GM19463 (cell line): Measurements from ENCODE around the gene COL23A1.
A peak's percentile ranks its signal among the peaks of the same experiment; 100 is the strongest.

Experiments
- ATAC-seq: cut with Tn5 transposase; IDR thresholded peaks from one replicate; pipeline ENCODE4 v1.9.1; 2021; ENCODE audit warnings: mild to moderate bottlenecking, moderate library complexity; ENCODE audit not compliant: unreplicated experiment

COL23A1 gene

DNA sequence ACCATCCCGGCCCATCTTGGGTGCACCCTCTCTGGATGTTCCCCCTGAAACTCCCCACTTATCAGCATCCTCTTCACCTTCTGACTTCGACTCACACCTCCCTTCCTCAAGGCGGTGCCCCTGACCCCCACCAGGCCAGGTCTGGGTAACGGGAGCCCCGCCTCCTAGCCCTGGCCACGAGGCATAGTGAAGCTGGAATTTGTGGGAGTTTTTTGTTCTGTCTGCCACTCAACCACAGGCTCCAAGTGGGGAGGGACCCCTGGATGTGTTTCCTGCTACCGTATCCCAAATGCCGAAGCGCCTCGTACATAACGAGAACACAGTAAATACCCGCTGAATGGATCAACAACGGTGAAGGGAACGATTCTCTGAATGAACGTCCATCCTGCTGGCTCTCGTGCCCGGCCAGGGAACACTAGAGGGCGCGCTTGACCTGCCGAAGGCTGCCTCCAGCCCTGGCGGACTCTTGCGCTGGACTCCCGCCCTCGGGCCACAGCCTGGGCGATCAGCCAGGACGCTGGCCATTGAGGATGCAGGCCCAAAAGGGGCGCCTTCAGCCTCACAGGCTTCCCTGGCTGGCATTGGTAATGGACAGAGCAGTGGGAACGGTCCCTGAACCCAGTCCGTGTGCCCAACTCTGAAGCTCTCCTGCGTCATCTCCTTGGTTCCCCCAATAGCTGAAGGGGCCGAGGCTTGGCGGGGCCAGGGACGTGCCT, 310.3 kb downstream of the COL23A1 start:
- peak; percentile 57 for ATAC-seq

DNA sequence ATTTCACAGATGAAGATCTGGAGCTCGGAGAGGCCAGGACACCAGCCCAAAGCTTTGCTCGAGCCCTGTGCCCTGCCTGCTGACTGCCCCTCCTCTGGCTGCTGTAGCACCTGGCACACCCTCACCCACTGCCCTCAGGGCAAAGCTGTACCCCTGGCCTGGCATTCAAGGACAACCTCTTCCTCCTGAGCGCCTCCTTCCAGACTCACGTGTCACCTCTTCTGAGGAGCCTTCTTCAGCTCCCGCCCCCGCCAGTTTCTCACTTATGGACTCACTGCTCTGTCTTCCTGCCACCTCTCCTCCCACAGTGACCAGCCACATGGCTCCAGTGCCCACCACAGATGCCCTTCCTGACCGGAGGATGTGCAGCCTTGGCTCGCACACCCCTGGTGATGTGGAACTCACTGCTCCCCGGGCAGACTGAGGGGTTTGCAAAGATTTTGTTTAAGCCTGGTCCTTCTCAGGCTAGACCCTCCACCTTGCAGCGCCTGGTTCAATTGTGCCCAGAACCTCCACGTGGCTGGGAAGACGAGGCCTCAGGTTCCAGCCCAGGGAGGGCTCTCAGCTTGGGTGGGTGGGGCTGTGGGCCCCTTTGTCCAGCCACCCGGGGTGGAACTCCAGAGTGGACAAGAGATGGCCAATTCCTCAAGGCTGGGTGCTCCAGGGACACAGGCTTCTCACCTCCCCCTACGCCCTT, 311.0 kb downstream of the COL23A1 start:
- no peak for ATAC-seq

DNA sequence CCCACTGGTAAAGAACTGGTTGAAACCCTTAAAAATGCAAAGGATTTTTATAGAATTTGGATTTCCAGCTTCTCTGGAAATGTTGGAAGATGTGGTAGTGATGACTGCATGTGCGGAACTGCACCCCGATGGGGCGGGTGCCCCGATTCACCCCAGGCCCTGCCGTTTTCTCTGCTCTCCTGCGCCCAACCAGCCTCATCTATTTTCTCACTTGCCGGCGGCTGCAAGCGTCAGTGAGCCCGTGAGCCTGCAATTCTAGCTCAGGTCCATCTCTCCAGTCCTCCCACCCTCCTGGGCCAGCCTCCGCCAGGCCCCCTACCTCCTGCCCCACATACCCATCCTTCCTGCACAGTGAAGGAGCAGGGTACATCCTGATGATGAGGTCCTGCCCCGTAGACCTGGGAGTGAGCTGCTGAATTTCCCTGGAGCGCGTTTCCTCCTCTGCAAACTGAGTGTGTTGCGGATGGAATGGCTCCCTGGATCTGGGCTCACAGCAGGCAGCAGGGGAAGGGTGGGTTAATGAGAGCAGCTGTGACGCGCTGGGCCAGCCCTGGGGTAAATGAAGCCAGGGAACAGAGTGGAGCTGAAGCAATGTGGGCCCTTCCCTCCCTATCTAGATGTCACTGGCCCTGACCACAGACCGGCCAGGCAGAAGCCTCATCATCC, 311.7 kb downstream of the COL23A1 start:
- ATAC-seq: no peak

DNA sequence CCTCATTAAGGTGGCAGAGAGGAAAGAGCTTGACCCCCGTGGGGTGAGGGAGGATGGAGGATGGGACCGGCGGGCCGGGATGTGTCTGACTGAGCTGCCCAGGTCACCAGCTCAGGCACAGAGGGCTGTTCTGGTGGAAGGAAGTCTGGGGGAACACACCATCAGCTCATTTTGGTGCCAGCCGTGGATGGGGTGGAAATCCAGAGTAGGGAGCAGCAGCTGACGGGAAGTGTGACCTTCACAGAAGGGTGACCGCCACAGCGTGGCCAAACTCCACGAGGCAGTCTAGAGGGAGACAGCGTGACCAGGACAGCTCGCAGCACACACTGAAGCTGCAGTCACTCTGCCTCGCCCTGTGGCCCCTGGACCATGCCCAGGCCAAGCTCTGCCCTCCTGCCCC, 312.3 kb downstream of the COL23A1 start:
- ATAC-seq: no peak

DNA sequence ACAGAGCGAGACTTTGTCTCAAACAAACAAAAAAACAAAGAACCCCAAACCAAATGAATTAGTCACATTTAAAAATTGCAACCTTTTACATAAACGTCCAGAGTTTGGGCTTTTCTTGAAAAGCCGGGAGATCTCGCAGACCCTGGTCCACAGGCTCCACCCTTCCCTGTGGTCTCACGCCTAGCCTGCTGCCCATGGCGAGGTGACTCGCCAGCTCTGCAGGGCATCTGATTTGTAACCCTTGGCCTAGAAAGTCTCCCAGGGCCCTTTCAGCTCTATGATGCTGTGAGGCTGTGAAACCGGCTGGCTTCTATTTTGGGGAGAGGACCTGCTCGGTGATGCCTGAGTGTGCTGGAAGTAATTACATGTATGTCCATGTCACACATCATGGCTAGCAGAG, 312.8 kb downstream of the COL23A1 start:
- ATAC-seq: no peak

DNA sequence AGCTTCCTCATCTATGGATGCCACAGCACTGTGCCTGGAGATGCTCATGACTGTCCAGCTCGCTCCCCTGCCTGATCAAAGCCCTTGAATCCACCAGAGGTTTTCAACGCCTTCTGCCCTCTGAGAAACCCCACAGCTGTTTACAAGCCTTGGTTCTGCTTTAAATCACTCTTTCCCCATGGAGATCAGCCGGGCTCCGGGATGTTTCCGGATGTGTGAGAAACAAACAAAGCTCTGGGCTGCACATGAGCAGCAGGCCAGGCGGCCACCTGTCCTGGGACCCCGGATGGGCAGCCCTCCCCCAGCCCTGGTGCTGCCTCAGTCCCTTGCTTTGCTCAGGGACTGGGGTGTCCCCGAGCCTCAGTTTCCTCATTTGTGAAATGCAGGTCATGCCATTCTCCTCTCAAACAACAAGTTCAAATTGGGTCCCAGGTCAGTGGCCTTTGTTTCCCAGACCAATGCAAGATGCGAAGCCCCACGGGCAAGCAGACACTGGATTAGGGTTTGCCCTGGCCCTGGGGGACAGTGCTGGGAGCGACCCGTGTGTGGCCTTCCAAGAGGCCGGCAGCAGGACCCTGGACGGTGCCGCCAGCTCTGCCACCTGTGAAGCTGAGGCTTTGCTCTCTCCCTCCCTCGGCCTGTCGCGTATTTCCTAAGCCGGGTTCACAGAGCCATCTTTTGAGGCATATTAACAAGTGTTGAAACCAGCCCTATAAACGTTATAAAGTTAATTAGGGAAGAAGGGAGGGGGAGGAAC, 315.2 kb downstream of the COL23A1 start:
- no peak for ATAC-seq

DNA sequence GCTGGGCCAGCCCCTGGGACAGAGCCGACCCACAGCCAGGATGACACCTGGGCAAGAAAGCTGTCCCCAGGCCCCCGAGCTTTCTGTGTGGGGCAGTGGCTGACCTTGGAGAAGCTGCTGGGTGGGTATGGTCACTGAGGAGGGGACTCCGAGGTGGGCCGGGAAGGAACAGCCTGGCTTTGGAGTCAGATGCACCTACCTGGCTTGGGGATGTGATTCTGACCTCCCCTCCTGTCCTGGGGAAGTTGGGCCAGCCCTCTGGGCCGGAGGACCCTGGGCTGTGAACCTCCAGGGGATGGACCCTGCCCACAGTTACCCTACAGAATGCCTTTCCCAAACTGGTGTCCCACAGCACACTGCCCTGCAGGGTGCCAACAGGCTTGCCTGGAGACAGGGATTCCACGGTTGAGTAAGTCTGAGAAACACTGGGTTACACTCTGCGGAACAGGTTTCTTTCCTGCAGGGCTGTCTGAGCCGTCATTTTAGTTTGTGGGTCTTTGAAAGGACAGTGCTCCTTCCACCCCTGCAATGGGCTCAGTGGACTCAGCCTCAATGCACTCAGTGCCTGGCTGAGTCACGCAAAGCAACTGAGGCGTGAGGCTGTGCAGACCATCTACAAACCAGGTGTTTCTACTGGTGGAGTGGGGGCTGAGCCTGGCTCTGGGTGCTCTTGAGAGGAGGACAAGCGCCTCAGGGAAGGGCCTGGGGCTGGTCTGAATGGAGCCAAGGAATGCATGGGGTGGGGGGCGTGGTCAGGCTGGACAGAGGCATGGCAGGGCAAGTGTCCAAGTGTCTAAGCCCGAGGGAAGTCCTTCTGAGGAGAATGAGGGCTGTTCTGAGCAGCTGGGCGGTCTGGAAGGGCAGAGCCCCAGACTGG, 316.3 kb downstream of the COL23A1 start:
- no peak for ATAC-seq

DNA sequence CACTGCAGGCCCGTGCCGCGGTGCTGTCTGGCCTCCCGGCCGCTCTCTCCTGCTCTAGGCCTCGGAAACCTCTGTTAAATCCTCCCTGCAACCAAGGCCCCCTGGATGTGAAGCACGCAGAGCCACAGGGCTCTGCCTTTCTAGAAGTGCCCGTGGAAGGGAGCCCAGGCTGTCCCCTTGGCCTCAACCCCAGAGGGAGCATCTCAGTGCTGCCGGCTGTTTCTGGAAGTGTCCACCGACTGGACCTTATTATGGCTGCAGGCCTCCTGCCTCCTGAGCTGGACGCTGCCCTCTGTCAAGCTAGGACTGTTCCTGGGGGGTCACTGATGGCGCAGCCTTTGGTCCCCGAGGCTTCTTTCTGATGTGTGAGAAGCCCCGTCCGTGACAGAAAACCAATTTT, 317.2 kb downstream of the COL23A1 start:
- ATAC-seq: no peak

DNA sequence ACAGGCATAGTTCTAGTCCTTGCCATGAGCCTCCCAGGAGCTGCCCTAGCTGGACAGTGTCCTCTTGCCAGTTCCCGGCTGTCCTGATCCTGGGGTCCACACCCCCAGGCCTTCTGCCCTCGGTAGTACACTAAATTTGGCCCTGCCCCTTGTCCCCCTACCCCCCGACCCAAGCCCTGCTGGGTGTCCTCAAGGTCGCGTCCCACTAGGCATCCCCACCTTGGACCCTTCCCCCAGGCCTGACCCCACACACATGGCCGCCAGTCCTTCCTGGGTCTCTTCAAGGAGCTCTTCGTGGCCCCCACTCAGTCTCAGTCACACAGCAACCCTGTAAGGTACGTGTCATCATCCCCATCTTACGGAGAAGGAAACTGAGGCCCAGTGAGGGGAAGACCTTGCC, 317.6 kb downstream of the COL23A1 start:
- ATAC-seq: no peak

DNA sequence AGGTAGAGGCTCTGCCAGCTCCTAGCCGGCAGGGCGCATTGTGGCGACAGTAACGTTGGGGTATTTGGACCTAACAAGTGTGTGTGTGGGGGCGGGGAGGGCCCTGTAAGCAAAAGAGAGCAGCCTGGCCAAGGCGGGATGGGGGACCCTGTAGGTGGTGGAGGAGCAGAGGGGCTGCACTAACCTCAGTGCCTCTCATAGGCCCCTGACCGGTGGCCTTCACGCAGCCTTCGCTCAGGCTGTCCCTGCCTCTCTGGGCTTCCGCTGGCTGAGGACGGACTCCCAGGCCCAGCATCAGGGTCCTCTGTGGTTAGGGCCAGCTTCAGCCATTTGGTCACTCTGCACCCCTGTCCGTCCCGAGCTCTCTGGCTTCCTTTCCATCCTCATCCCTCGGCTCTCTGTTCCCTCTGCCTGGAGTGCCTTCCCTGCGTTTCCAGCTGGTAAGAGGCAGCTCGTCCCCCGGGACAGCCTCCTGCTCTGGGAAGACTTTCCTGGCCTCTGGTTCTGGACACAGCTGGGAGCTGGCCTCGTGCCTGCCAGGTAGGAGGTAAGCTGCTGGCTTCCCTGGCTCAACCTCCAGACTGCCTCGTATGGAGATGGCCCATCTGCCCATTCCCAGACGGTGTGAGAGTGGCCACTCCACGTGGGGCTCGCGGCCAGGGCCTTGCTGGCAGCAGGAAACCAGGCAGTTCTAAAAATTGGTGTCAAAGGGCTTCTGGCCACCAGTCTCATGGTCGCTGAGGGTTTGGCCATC, 318.3 kb downstream of the COL23A1 start:
- no peak for ATAC-seq

DNA sequence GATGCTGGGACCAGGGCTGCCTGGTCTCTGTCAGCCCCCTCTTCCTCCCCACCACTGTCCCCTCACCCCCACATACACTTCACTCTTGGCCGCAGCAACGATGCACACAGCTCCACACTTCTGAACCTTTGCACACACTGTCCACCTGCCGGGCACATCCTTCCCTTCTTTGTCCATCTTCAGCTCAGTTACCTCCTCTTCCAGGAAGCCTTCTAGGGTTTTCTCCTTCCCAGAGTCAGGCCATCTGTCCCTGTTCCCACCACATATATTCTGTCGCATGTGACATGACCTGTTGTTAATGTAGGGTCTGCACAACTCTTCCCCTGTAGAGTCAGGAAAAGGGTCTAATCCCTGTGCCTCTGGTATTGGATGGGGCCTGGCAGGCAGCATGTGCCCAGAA, 319.0 kb downstream of the COL23A1 start:
- ATAC-seq: no peak

DNA sequence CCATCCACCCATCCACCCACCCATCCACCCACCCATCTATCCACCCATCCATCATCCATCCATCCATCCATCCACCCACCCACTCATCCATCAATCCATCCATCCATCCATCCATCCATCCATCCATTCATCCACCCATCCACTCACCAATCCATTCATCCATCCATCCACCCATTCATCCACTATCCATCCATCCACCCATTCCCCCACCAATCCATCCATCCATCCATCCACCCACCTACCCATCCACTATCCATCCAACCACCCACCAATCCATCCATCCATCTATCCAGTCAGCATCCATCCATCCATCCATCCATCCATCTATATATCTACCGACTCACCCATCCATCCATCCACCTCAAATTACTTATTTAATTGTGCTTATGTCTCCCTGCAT, 320.7 kb downstream of the COL23A1 start:
- ATAC-seq: no peak

DNA sequence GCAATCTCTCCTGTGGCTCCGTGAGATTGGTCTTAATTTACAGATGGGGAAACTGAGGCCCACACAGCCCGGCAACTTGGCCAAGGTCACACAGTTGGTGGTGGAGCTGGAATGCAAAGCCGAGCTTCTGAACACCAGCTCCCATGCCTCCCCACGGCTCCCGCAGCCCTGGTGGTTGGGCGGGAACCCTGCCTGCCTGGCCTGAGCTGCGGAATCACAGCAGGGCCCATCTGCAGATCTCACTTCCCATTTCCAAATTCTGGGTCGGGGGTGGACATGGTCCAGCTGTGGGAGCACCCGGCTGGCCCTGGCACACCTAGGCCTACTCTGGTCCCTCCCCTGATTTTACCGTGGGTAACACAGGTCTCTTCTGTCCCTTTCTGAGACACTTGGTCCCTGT, 322.3 kb downstream of the COL23A1 start:
- no peak for ATAC-seq

DNA sequence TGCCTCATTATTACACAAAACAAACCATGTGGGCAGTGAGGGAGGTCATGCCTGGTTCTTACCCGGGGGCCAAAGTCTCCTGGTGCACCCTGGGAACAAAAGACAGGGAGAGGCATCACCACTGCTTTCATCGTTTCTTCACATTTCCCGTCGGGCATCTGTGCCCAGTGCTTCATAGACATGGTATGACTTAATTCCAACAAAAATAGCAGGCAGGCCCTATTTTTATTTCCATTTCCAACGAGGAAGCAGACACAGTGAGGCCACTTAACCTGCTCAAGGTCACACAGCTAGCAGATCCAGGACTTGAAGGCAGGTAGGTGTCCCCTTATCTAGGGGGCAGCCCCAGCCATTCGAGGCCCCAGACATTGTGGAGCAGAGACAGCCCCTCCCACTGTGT, 322.9 kb downstream of the COL23A1 start:
- ATAC-seq: no peak

DNA sequence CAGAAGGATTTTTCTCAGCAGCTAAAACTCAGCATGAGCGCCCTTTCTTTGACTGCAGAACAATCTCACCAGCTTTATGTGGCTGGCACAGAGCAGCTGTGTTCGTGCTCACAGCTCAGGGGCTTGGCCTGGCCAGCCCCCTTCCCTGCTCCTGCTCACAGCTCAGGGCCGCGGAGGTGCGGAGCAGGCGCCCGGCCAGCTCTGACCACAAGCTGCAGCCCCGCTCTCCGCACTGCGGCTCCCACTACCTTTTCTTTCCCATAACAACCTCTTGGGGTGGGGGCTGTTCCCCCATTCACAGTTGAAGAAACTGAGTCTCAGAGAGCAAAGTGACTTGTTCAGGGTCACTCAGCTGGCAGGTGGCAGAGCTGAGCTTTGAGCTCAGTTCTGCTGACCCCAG, 323.6 kb downstream of the COL23A1 start:
- ATAC-seq: no peak

DNA sequence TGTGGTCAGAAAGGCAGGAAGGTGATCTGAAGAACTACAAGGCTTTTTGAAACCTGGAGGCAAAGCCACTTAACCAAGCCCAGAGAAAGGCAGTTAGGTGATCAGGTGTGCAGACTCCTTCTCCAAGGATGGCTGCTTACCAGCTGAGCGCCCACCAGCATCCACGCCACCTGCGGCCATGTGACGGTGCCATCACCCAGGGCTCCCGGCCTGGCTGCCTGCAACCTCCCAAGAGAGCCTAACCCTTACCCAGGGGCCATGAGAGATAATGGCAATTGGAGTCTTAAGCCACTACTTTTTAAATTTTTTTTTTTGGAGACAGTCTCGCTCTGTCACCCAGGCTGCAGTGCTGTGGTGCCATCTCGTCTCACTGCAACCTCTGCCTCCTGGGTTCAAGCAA, 324.4 kb downstream of the COL23A1 start:
- ATAC-seq: no peak

DNA sequence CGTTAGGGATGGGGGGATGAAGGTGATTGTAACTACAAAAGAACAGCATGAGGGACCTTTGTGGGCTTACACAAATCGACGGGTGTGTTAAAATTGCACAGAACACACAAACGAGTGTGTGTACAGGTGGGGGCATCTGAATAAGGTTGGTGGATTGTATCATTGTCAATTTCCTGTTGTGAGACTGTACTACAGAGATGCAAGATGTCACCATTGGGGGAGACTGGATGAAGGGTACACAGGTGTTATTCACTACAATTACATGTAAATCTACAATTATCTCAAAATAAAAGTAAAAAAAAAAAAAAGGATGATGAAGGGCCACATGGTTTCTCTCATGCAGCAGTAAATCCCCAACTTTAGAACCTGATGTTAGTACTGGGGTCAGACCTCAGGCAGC, 326.1 kb downstream of the COL23A1 start:
- no peak for ATAC-seq

DNA sequence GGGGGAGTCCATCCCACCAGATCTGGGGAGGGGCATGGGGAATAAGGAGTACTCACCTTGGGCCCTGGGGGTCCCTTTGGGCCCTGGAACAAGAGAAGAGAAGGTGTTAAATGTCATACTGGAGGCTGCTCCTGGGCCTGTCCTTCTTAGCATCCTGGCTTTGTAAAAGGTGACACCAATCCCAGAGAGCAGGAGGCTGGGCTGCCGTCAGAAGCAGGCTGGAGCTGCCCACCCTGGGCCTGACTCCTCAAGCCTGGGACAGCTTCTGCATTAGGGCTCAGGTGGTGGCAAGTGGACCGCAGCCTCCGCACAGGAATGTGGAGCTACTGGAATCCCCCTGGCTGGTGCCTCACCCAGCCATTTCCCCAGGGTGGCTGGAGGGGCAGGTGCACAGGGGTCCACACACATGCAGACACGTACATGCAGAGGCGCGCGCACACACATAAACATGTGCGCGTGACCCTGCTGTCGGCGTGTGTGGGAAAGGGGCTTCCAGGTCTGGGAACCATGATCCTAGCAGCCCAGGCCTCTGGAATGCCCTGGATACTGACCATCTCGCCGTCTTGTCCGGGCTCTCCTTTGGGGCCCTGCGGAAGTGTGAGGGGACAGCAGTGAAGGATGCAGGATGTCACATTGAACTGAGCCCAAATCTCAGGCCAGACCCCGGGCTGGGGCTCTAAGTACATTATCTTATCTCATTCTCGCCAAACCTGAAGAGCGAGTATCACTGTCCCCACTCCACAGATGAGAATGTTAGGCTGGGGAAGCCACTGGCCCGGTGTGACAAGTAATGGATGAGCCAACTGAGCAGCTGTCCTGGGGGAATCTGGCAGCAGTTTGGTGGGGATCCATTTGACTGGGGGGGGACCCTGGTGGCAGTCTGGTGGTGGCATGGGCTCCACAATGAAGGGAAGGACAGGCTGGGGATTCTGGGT, 328.3 kb downstream of the COL23A1 start:
- ATAC-seq: no peak
